ENCODE data around the gene TTC39C.

Gene TTC39C

DNA sequence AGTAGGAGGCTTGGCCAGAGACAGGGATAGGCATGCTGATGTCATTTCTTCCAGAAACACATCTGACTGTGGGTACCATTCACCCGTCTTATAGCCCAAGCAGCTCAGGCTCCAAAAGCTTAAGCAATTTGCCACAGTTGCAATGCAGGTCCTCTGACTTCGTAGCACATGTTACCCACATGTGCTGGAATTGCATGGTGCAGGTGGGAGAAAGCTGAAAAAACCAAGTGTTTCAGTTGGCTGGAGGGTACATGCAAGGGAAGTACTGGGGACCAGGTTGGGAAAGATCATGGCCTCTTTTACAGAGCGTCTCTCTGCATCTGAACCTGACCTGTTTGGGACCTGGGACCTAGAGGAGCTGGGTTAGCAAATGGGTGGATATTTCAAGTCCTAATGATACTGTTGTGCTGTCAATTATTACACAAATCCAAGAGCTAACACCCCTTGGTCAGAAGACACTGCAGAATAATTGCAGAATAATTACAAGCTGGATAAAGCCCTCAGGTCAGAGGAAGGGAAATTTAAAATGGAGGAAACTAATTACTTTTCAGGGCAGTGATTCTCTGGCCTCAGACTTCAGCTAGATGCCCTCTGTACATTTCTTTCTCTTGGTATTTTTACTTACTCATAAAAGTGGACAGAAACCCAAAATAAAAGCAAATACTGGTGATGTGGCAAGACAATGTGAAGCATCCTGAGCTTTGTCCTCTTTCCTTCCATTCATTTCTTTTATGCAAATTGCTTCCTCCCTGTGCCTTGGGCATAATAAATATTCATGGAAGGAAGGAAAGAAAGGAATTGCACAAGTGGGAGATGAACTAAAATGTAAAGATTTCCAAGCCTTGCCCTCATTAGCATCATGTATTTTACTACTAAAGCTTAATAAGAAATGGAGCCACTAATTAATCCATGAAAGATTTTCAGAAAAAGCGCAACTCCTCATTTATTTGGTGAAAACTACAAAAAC is 45.6 kb upstream of the TTC39C start:
- TF ChIP-seq EGR1 (IDR thresholded peaks at IDR 0.05) (no peak), NFIC (IDR thresholded peaks at IDR 0.05) (no peak), TEAD4 (IDR thresholded peaks at IDR 0.05) (no peak), ZBTB7A (IDR thresholded peaks at IDR 0.05; ENCODE audit: low read depth) (no peak), YY1 (IDR thresholded peaks at IDR 0.05; ENCODE audit: low read depth) (no peak), TCF12 (IDR thresholded peaks at IDR 0.05; ENCODE audit: low read depth) (no peak), TAF1 (IDR thresholded peaks at IDR 0.05; ENCODE audit: low read depth) (no peak), FOXM1 (IDR thresholded peaks at IDR 0.05; ENCODE audit: borderline replicate concordance, low read depth) (no peak), CEBPB (IDR thresholded peaks at IDR 0.05) (no peak), CREB1 (IDR thresholded peaks at IDR 0.05; ENCODE audit: low read depth) (no peak), EP300 (IDR thresholded peaks at IDR 0.05; ENCODE audit: borderline replicate concordance) (no peak), RAD21 (IDR thresholded peaks at IDR 0.05; ENCODE audit: low read depth) (no peak)
- TF ChIP-seq, protein P1, sequence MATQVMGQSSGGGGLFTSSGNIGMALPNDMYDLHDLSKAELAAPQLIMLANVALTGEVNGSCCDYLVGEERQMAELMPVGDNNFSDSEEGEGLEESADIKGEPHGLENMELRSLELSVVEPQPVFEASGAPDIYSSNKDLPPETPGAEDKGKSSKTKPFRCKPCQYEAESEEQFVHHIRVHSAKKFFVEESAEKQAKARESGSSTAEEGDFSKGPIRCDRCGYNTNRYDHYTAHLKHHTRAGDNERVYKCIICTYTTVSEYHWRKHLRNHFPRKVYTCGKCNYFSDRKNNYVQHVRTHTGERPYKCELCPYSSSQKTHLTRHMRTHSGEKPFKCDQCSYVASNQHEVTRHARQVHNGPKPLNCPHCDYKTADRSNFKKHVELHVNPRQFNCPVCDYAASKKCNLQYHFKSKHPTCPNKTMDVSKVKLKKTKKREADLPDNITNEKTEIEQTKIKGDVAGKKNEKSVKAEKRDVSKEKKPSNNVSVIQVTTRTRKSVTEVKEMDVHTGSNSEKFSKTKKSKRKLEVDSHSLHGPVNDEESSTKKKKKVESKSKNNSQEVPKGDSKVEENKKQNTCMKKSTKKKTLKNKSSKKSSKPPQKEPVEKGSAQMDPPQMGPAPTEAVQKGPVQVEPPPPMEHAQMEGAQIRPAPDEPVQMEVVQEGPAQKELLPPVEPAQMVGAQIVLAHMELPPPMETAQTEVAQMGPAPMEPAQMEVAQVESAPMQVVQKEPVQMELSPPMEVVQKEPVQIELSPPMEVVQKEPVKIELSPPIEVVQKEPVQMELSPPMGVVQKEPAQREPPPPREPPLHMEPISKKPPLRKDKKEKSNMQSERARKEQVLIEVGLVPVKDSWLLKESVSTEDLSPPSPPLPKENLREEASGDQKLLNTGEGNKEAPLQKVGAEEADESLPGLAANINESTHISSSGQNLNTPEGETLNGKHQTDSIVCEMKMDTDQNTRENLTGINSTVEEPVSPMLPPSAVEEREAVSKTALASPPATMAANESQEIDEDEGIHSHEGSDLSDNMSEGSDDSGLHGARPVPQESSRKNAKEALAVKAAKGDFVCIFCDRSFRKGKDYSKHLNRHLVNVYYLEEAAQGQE (IDR thresholded peaks at IDR 0.05; ENCODE audit: low read depth) = no peak
- TF ChIP-seq, protein P2, sequence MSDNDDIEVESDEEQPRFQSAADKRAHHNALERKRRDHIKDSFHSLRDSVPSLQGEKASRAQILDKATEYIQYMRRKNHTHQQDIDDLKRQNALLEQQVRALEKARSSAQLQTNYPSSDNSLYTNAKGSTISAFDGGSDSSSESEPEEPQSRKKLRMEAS (IDR thresholded peaks at IDR 0.05) = no peak
- TF ChIP-seq, protein P3, sequence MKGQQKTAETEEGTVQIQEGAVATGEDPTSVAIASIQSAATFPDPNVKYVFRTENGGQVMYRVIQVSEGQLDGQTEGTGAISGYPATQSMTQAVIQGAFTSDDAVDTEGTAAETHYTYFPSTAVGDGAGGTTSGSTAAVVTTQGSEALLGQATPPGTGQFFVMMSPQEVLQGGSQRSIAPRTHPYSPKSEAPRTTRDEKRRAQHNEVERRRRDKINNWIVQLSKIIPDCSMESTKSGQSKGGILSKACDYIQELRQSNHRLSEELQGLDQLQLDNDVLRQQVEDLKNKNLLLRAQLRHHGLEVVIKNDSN (IDR thresholded peaks at IDR 0.05) = no peak

DNA sequence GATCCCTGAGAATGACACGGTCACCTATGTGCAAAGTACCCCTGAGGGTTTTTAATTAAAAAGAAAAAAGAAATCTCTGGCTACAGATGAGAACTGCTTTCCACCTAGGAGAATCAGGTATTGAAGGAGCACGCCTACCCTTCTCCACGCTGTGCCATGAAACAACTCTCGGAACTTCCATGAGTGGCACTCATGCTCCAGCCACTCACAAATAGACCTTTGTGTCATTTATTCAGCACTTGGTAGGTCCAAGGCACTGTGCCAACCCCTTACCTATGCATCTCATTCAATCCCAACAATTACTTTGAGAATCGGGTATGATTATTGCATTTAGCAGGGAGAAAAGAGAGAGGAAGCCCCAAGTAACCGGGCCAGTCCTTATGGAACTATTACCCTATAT is 44.9 kb upstream of the TTC39C start:
- TF ChIP-seq NFIC (IDR thresholded peaks at IDR 0.05) (no peak), RAD21 (IDR thresholded peaks at IDR 0.05; ENCODE audit: low read depth) (no peak), TEAD4 (IDR thresholded peaks at IDR 0.05) (no peak), FOXM1 (IDR thresholded peaks at IDR 0.05; ENCODE audit: borderline replicate concordance, low read depth) (no peak), TCF12 (IDR thresholded peaks at IDR 0.05; ENCODE audit: low read depth) (no peak), EP300 (IDR thresholded peaks at IDR 0.05; ENCODE audit: borderline replicate concordance) (no peak), EGR1 (IDR thresholded peaks at IDR 0.05) (no peak), YY1 (IDR thresholded peaks at IDR 0.05; ENCODE audit: low read depth) (no peak)
- TF ChIP-seq, protein P3 (IDR thresholded peaks at IDR 0.05) = no peak

DNA sequence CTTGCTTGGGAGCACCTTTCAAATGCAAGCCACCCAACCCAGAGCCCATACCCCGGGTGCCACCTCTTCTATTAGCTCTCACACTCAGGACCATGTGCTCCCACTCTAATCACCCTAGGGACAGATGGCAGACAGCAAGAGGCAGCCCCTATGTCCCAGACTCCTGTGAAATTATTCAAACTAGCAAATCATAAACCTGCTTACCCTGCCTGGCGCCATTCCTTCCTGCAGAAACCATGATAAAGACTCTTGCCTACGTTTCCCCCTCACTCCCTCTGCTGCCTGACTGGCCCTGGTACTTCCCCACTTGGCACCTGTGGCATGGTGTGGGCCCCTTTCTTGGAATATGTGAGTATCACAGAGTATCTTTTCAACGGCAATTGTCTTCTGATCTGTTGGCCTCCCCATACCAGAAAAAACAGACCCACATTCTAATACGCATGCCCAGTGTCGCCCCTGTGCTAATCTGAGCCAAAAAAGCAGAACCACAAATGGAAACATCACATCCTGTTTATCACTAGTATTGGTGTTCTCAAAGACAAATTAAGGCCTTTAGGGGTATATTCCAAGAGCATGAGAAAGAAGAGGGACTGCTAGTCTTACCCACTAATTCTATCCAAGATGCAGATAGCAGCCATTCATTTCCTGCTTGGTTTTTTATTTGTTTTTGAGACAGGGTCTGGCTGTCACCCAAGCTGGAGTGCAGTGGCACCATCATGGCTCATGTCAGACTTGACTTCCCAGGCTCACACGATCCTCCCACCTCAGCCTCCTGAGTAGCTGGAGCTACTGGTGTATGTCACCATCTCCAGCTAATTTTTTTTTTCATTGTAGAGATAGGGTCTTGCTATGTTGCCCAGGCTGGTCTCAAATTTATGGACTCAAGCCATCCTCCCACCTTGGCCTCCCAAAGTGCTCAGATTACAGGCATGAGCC is 44.1 kb upstream of the TTC39C start:
- TF ChIP-seq EGR1 (IDR thresholded peaks at IDR 0.05) (no peak), TAF1 (IDR thresholded peaks at IDR 0.05; ENCODE audit: low read depth) (no peak), TEAD4 (IDR thresholded peaks at IDR 0.05) (no peak), RAD21 (IDR thresholded peaks at IDR 0.05; ENCODE audit: low read depth) (no peak), FOXM1 (IDR thresholded peaks at IDR 0.05; ENCODE audit: borderline replicate concordance, low read depth) (no peak), CREB1 (IDR thresholded peaks at IDR 0.05; ENCODE audit: low read depth) (no peak), TCF12 (IDR thresholded peaks at IDR 0.05; ENCODE audit: low read depth) (no peak), YY1 (IDR thresholded peaks at IDR 0.05; ENCODE audit: low read depth) (no peak), ZBTB7A (IDR thresholded peaks at IDR 0.05; ENCODE audit: low read depth) (no peak)
- TF ChIP-seq, protein P2 (IDR thresholded peaks at IDR 0.05) = no peak
- TF ChIP-seq, protein P3 (IDR thresholded peaks at IDR 0.05) = no peak
- TF ChIP-seq, protein P1 (IDR thresholded peaks at IDR 0.05; ENCODE audit: low read depth) = no peak

DNA sequence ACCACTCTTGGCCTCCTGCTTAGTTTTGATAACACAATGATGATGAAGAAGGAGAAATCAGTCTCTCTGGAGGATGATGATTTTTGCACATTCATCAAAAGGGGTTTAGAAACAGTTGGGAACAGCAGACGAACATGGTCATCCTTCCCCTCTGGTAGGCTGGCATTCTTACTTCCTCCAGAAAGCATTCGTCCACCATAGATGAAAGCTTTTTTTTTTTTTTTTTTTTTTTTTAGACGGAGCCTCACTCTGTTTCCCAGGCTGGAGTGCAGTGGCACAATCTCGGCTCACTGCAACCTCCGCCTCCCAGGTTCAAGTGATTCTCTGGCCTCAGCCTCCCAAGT is 43.5 kb upstream of the TTC39C start:
- TF ChIP-seq, protein P2 (IDR thresholded peaks at IDR 0.05) = no peak
- TF ChIP-seq TEAD4 (IDR thresholded peaks at IDR 0.05) (no peak), CREB1 (IDR thresholded peaks at IDR 0.05; ENCODE audit: low read depth) (no peak), TCF12 (IDR thresholded peaks at IDR 0.05; ENCODE audit: low read depth) (no peak), NFIC (IDR thresholded peaks at IDR 0.05) (no peak), EP300 (IDR thresholded peaks at IDR 0.05; ENCODE audit: borderline replicate concordance) (no peak), FOXM1 (IDR thresholded peaks at IDR 0.05; ENCODE audit: borderline replicate concordance, low read depth) (no peak), CEBPB (IDR thresholded peaks at IDR 0.05) (no peak), TAF1 (IDR thresholded peaks at IDR 0.05; ENCODE audit: low read depth) (no peak), RAD21 (IDR thresholded peaks at IDR 0.05; ENCODE audit: low read depth) (no peak), ZBTB7A (IDR thresholded peaks at IDR 0.05; ENCODE audit: low read depth) (no peak), YY1 (IDR thresholded peaks at IDR 0.05; ENCODE audit: low read depth) (no peak), EGR1 (IDR thresholded peaks at IDR 0.05) (no peak)
- TF ChIP-seq, protein P1 (IDR thresholded peaks at IDR 0.05; ENCODE audit: low read depth) = no peak
- TF ChIP-seq, protein P3 (IDR thresholded peaks at IDR 0.05) = no peak

All from Ishikawa (cell line).